GM12878 (cell line): ENCODE results near the gene TMEM88. TPM values are rescaled to one million over a fixed set of nuclear protein-coding genes. Genes with fewer than 3 reads are reported as not detected.

Experiments used
- BHLHE40 ChIP-seq, 2 experiments: fragments of 450-650 bp in 1 of 2; IDR thresholded peaks; 2 replicates each; pipeline ENCODE4 v1.6.1; 2011 to 2017; ENCODE audit warnings: low read depth in 2 of 2, borderline replicate concordance in 1 of 2, improper control_type of control experiment in 1 of 2, low read length in 1 of 2, mild to moderate bottlenecking in 1 of 2
- CHD1 ChIP-seq: IDR thresholded peaks from 2 replicates; pipeline ENCODE4 v1.6.1; 2012; ENCODE audit warnings: low read depth, low read length, improper control_type of control experiment
- CHD4 ChIP-seq: fragments of 200-600 bp; sonication (generic); IDR thresholded peaks from 2 replicates; pipeline ENCODE4 v1.6.1; 2016; ENCODE audit warnings: mild to moderate bottlenecking
- EGR1 ChIP-seq, 2 experiments: IDR thresholded peaks; 1 replicate in 1 of 2; 2 replicates in 1 of 2; pipeline ENCODE4 v1.6.1; 2011 to 2012; ENCODE audit warnings: low read depth in 2 of 2, low read length in 2 of 2, borderline replicate concordance in 1 of 2, mild to moderate bottlenecking in 1 of 2, moderate library complexity in 1 of 2
- EP300 ChIP-seq, 2 experiments: fragments of 150-350 bp in 1 of 2; IDR thresholded peaks; 2 replicates each; pipeline ENCODE4 v1.6.1; 2011 to 2012; ENCODE audit warnings: low read depth in 2 of 2, low read length in 2 of 2, borderline replicate concordance in 1 of 2, improper control_type of control experiment in 1 of 2, inconsistent platforms in 1 of 2; ENCODE audit not compliant: control insufficient read depth in 1 of 2
- ETV6 ChIP-seq, 2 experiments: fragments of 450-650 bp in 1 of 2; IDR thresholded peaks in 1 of 2; conservative IDR thresholded peaks in 1 of 2; 2 replicates each; pipeline ENCODE4 v1.6.1; 2014; ENCODE audit warnings: antibody characterized with exemption in 1 of 2, borderline replicate concordance in 1 of 2, low read depth in 1 of 2, mild to moderate bottlenecking in 1 of 2, moderate library complexity in 1 of 2
- FOS ChIP-seq: IDR thresholded peaks from 3 replicates; pipeline ENCODE4 v1.6.1; 2011; ENCODE audit warnings: borderline replicate concordance; ENCODE audit not compliant: insufficient read length; ENCODE audit errors: extremely low read depth
- FOXK2 ChIP-seq: fragments of 450-650 bp; IDR thresholded peaks from 2 replicates; pipeline ENCODE4 v1.6.1; 2017; ENCODE audit warnings: mild to moderate bottlenecking, moderate library complexity
- KLF5 ChIP-seq: fragments of 450-650 bp; IDR thresholded peaks from 2 replicates; pipeline ENCODE4 v1.6.1; 2014; ENCODE audit warnings: mild to moderate bottlenecking; ENCODE audit not compliant: partially characterized antibody
- MXI1 ChIP-seq: fragments of 150-350 bp; IDR thresholded peaks from 2 replicates; pipeline ENCODE4 v1.6.1; 2011; ENCODE audit warnings: low read depth, mild to moderate bottlenecking, inconsistent platforms, low read length, improper control_type of control experiment
- MYB ChIP-seq: fragments of 150-350 bp; IDR thresholded peaks from 2 replicates; pipeline ENCODE4 v1.6.1; 2014; ENCODE audit warnings: mild to moderate bottlenecking, low read depth, low read length, borderline replicate concordance
- NFIC ChIP-seq: IDR thresholded peaks from 2 replicates; pipeline ENCODE4 v1.6.1; 2012; ENCODE audit warnings: low read depth, mild to moderate bottlenecking, inconsistent platforms, low read length, moderate library complexity
- NRF1 ChIP-seq: conservative IDR thresholded peaks from 2 replicates; pipeline ENCODE4 v1.6.1; 2011; ENCODE audit warnings: mild to moderate bottlenecking, low read depth, low read length, improper control_type of control experiment
- POLR2A ChIP-seq: IDR thresholded peaks from 2 replicates; pipeline ENCODE4 v1.6.1; 2011; ENCODE audit warnings: low read depth, mild to moderate bottlenecking, low read length
- POLR2AphosphoS5 ChIP-seq: IDR thresholded peaks from 2 replicates; pipeline ENCODE4 v1.6.1; 2011; ENCODE audit warnings: mild to moderate bottlenecking, low read length, inconsistent platforms
- RAD21 ChIP-seq: IDR thresholded peaks from 2 replicates; pipeline ENCODE4 v1.6.1; 2011; ENCODE audit warnings: mild to moderate bottlenecking, low read depth, low read length, moderate library complexity; ENCODE audit not compliant: insufficient read depth
- SP1 ChIP-seq: IDR thresholded peaks from one replicate; pipeline ENCODE4 v1.6.1; 2011; ENCODE audit warnings: low read depth, low read length
- SUPT20H ChIP-seq: IDR thresholded peaks from 2 replicates; pipeline ENCODE4 v1.6.1; 2011; ENCODE audit warnings: low read depth, mild to moderate bottlenecking, low read length, moderate library complexity, borderline replicate concordance; ENCODE audit not compliant: control insufficient read depth
- SUZ12 ChIP-seq: fragments of 200-600 bp; sonication (generic); IDR thresholded peaks from one replicate; pipeline ENCODE4 v1.6.1; 2018; ENCODE audit warnings: antibody characterized with exemption, mild to moderate bottlenecking; ENCODE audit not compliant: unreplicated experiment
- TARDBP ChIP-seq: IDR thresholded peaks from 2 replicates; pipeline ENCODE4 v1.6.1; 2016; ENCODE audit warnings: borderline replicate concordance
- WRNIP1 ChIP-seq: IDR thresholded peaks from 2 replicates; pipeline ENCODE4 v1.6.1; 2011; ENCODE audit warnings: low read depth, low read length, improper control_type of control experiment, borderline replicate concordance
- ZBTB40 ChIP-seq: fragments of 450-650 bp; IDR thresholded peaks from 2 replicates; pipeline ENCODE4 v1.6.1; 2016; ENCODE audit warnings: mild to moderate bottlenecking, moderate library complexity, borderline replicate concordance
- ZZZ3 ChIP-seq: IDR thresholded peaks from 2 replicates; pipeline ENCODE4 v1.6.1; 2011; ENCODE audit warnings: low read depth; ENCODE audit not compliant: control insufficient read depth, insufficient read length
- polyA plus RNA-seq, 11 experiments: library from polyadenylated mRNA; depleted of rRNA in 4 of 11; unstranded in 6 of 11; stranded (reverse) in 5 of 11; fragments of >200 nt; fragmentation: Nextera tagmentation in 4 of 11; fragmentation: Illumina TruSeq in 1 of 11; extraction: Ambion mirVana in 4 of 11; extraction: Trizol in 1 of 11; gene quantifications; 1 replicate in 1 of 11; 2 replicates in 10 of 11; pipeline versions ENCODE4 v1.2.1 to v1.2.3, GENCODE V29; 2011 to 2016; ENCODE audit warnings: inconsistent platforms in 2 of 11, missing spikeins in 2 of 11, low read depth in 1 of 11
- total RNA-seq, 4 experiments: library from RNA; depleted of rRNA in 3 of 4; stranded (reverse); fragments of >200 nt in 3 of 4; fragmentation: Illumina TruSeq in 1 of 4; extraction: Trizol in 1 of 4; gene quantifications; 2 replicates each; pipeline versions ENCODE4 v1.2.1 to v1.2.3, GENCODE V29; 2013 to 2021
- TF ChIP-seq, protein P1 (sequence below): IDR thresholded peaks from 2 replicates; pipeline ENCODE4 v1.6.1; 2012; ENCODE audit warnings: low read depth, low read length, improper control_type of control experiment
- TF ChIP-seq, protein P2 (sequence below): IDR thresholded peaks from 2 replicates; pipeline ENCODE4 v1.6.1; 2011; ENCODE audit warnings: borderline replicate concordance, low read depth, mild to moderate bottlenecking, moderate library complexity, mixed read lengths, low read length; ENCODE audit not compliant: insufficient read depth; ENCODE audit errors: extremely low read length

The TMEM88 gene
- total and polyA plus RNA-seq, 10 of the 15 experiments (the other 5 are each of a cell fraction or from before 2014, with no cell fraction given): 0.21 to 2.2 (median 0.62) TPM; not detected in 5

DNA sequence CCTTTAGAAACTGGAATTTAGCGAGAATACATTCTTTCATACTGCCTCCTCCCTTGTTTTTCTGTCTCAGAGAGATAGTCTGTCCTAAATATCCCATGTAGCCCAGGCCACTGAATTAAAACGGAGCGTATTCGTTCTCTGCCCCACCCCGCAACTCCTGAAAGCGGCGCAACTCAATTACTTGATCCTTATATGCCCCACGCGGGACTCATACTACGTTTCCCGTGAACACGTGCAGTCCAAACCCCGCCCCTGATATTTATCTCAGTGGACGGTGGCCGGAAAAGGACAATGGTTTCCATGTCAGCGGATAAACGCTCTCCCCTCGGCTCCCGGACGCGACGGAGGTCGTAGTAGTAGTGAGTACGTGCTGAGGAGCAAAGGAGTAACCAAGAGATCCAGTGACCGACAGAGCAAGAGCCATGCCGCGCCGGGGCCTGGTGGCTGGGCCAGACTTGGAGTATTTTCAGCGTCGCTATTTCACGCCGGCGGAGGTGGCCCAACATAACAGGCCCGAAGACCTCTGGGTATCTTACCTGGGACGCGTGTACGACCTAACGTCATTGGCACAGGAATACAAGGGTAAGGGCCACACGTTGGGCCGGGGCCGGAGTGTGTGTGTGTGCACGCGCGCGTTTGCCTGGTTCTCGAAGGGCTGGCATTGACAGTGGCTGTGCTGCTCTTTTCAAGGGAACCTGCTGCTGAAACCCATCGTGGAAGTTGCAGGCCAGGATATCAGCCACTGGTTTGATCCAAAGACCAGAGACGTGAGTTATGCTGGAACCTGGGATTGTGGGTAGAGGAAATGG, 3.1 kb downstream of the TMEM88 start, which contains the start of gene CYB5D1 (continued):
- TF ChIP-seq ZBTB40: peak; percentile 57; the same call in 1 of the 2 replicates
- no peak for TF ChIP-seq WRNIP1
- TF ChIP-seq POLR2AphosphoS5: 0 out of 2 replicates have a peak, but pooled peaks have one; percentile 37
- TF ChIP-seq TARDBP: no peak
- TF ChIP-seq RAD21: no peak
- TF ChIP-seq NRF1: no peak
- TF ChIP-seq ZZZ3: no peak
- peak; percentile 84 for TF ChIP-seq MXI1
- TF ChIP-seq SUPT20H: no peak
- TF ChIP-seq EP300 (IDR thresholded peaks at IDR 0.05; ENCODE audit: borderline replicate concordance in 1 of 2, control insufficient read depth in 1 of 2, low read depth in 2 of 2, low read length in 2 of 2): peak in 1 of 2 experiments; percentile 43; a peak in 1 of 4 replicates
- no peak for TF ChIP-seq CHD4
- peak; percentile 84 for TF ChIP-seq SP1
- TF ChIP-seq SUZ12: no peak
- TF ChIP-seq KLF5: no peak
- no peak for TF ChIP-seq EGR1 (IDR thresholded peaks at IDR 0.05; ENCODE audit: borderline replicate concordance in 1 of 2, low read depth in 2 of 2, low read length in 2 of 2)
- TF ChIP-seq, protein P1, sequence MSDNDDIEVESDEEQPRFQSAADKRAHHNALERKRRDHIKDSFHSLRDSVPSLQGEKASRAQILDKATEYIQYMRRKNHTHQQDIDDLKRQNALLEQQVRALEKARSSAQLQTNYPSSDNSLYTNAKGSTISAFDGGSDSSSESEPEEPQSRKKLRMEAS: peak; percentile 89
- no peak for TF ChIP-seq CHD1
- TF ChIP-seq, protein P2, sequence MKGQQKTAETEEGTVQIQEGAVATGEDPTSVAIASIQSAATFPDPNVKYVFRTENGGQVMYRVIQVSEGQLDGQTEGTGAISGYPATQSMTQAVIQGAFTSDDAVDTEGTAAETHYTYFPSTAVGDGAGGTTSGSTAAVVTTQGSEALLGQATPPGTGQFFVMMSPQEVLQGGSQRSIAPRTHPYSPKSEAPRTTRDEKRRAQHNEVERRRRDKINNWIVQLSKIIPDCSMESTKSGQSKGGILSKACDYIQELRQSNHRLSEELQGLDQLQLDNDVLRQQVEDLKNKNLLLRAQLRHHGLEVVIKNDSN: peak; percentile 48
- TF ChIP-seq ETV6 (conservative IDR thresholded peaks at IDR 0.05 in 1 of 2, IDR thresholded peaks at IDR 0.05 in 1 of 2; ENCODE audit: borderline replicate concordance in 1 of 2, low read depth in 1 of 2): no peak
- TF ChIP-seq FOXK2: peak; percentile 78
- TF ChIP-seq NFIC: 0 out of 2 replicates have a peak, but pooled peaks have one; percentile 1
- TF ChIP-seq MYB: no peak
- peak; percentile 59 for TF ChIP-seq POLR2A
- TF ChIP-seq FOS: no peak
- TF ChIP-seq BHLHE40 (IDR thresholded peaks at IDR 0.05; ENCODE audit: borderline replicate concordance in 1 of 2, low read depth in 2 of 2, low read length in 1 of 2): peak; percentile 81 to 87
